C4-2B (cell line): Measurements from ENCODE around the gene MED26.

Experiments
- CTCF ChIP-seq: fragments of 450-650 bp; conservative IDR thresholded peaks from 2 replicates; pipeline ENCODE4 v1.5.1; 2017; ENCODE audit warnings: mild to moderate bottlenecking
- ZFX ChIP-seq: fragments of 450-650 bp; IDR thresholded peaks from 2 replicates; pipeline ENCODE4 v1.6.1; 2017

GRCh38 chr19:16564842-16565241 lies 63.2 kb downstream of the MED26 start:
- TF ChIP-seq ZFX: no peak
- TF ChIP-seq CTCF: no peak
